GM18861 (cell line): ENCODE measurements around the gene INVS.
"Not testable (repeated sequence)": the region's sequence is repeated elsewhere in the genome, so short reads cannot be mapped to it uniquely, and the experiment has no call there.

Experiments used
- ATAC-seq: cut with Tn5 transposase; IDR thresholded peaks from one replicate; pipeline ENCODE4 v1.9.1; 2021; ENCODE audit not compliant: unreplicated experiment

Gene INVS

DNA sequence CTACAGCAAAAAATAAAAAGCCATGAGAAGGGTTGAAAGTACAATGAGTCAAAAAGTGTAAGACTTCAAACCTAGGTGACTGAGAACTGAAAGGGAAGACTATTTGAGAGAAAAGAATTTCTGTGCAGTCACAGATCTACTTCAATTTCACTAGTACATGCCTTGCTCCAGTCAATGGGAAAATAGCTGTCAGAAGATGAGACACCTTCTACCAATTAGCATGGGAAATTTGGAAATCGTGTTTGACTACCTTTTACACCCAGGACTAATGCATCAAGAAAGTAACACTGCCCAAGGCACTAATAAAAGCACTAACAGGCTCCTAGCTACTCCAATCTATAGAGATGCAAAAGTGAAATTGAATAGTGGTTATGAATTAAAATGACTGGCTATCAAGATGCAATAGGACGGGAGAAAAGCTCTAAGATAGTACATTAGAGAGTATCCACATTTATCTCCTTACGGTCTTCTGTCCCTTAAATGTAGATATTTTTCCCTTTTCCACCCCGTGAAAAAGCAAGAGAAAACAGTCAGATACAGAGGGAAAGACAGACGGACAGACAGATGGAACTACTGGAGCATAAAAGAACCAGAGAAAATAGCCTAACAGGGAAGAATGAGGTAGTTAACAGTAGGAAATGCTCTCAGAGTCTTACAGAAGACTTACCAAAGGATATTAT is 15.5 kb upstream of the INVS start:
- peak; percentile 33 for ATAC-seq

DNA sequence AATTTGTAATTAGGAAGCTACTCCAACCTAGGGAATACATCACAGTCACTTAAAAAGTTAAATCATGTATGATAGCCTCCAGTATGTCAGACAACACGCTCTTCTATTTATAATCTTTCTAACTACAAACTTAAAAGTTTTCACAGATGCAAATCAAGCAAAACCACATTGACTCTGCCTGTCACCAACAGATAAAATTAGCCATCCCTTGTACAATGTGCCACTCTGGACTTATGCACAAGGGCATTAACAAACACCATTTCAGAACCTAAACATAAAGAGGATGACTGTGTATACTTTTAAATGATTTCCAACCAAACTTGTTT is 15.0 kb upstream of the INVS start:
- peak; percentile 43 for ATAC-seq

DNA sequence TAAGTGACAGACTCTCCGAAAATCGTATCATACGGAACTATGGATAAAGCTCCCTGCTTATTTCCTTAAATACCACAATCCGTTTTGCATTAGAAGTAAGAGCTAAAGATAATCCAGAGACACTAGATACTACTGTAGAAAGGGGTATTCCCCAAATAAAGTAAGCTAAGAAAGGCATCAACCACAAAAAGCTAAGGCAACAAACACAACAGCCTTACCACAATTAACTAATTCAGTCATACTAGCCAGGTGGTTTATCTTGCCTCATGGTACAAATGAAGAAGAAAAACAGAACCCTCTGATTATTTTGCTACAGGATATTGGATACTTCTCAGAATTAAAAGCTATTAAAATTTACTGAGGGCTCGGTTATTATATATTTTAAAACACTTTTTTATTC is 14.3 kb upstream of the INVS start:
- peak; percentile 83 for ATAC-seq

DNA sequence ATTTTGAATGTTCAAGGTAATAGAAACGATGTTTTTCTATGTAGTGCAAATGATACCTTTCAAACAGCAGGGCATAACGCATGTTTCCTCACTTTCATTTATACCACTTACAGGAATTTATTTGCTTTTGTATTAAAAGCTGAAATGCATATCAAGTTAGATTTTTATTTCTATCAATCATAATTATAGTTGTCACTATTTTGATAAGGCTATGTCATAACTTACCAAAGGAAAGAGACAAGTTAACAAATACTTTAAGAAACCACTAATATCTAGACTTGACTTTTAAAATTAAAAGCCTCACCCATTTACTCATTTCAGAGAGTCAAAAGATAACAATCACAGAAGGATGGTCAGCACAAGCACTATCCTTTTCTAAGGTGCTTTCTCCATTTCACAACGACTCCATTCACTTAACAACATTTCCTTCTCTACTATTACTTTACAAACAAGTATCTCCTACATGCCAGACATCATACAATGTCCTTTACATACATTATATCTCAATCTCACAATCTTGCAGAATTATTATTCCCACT is 12.9 kb upstream of the INVS start:
- ATAC-seq: no peak

DNA sequence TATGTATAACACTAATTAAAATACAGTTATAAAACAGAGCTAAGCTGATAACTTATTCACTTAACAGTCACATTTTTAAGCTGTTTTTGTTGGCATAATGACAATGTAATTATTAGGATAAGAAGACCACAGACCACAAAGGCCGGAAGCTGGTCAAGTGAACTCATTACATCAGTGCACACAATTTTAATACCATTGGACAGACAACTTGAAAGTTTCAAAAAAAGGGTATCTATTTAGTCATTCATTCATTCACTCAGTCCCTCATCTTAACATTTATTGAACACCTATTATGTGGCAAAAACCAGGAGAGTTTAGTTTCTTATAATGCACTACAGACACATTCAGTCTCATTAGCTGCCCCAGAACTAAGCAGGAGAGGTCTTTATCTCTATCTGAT is 11.8 kb upstream of the INVS start:
- no peak for ATAC-seq

DNA sequence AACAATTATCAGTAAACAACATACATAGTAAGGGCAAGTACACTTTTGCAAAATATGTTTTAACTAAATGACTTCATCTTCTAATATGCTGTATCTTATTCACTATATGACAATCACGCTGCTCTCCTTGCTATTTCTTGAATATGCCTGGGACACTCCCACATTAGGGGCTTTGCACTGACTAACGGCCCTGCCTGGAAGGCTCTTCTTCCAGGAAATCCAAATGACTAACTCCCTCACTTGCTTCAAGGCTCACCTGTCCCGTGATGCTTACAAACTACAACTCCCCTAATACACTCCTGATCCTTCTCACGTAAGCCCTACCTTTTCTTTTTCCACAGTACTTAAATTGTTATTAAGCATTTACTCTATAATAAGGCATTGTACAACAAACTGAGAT is 10.8 kb upstream of the INVS start:
- ATAC-seq: no peak

DNA sequence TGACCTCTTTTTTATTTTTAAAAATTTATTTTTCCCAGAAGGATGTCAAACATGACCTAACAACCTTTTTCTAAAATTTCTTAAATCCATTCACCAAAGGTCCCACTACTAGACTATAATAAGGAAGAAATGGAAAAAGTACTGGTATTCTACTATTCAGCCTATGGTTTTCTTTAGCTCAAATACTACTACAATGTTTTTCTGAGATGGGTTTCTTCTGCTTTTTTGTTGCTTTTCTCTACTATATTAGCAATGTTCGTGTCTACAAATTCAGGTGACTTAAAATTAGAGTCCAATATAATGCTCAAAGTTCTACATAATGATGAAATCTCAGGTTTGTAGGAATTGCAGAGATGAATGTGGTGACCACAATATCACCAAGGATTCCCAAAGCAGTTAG is 8.2 kb upstream of the INVS start:
- ATAC-seq: no peak

DNA sequence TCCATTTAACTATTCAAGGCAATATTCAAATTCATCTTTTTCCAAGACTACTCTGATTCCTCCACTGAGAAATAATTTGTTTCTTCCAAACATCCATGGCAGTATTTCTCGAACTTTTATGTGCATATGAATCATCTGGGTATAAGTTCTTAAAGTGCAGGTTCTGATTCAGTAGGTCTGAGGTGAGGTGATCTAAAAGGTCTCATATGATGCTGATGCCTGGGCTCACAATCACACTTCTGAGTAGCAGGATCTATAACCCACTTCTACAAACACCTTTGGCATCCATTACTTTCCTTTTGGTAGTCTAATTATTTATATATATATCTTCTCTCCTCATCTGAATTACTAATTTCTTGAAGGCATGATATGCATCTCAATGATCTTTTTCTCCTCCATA is 7.4 kb upstream of the INVS start:
- ATAC-seq: no peak

DNA sequence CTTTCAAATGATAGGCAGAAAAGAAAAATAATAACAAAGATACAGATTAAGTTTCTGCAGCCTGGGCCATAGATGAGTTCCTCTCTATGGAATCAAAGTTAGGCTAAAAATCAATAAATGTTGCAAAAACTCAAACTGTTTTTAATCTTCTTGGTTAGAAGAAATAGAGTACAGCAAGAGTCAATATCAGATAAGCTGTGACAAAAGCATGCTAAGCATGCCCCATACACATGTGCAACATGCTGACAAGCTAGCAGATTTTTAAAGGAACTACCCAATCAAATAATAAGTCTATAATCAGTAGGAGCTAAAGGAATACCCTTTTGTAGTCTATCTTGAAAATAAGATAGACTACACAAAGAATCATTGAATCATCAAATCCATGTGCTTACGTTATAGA is 7.0 kb upstream of the INVS start:
- ATAC-seq: no peak

DNA sequence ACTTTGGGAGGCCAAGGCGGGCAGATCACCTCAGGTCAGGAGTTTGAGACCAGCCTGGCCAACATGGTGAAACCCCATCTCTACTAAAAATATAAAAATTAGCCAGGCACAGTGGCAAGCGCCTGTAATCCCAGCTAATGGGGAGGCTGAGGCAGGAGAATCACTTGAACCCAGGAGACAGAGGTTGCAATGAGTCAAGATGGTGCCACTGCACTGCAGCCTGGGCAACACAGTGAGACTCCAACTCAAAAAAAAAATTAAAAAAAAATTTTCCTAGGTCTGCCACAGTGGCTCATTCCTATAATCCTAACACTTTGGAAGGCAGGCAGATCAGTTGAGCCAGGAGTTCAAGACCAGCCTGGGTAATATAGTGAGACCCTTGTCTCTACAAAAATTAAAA is 4.6 kb upstream of the INVS start:
- ATAC-seq: not testable (repeated sequence)

DNA sequence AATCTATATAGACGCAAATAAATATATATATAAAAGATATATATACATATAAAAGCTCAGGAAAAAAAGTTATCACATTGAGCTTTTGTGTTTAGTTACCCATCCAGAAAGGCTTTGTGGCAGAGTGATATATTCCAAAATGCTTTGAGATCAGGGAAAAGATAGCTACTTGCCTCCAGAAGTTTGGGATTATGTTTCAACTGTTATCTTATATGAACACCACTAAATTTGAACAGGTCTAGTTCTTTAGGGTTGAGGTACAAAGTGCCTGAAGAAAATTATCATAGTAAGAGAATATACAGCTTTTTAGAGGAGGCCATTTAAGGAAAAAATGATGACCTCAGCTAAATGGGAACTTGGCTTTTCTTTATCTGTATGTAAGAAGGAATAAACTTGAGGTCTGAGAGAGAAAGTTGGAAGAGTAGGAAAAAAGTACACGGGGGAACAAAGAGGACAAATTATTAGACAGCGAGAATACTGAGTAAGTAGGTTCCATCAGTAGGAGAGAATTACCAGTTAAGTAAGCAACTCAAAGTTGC is 2.6 kb upstream of the INVS start:
- ATAC-seq: no peak

DNA sequence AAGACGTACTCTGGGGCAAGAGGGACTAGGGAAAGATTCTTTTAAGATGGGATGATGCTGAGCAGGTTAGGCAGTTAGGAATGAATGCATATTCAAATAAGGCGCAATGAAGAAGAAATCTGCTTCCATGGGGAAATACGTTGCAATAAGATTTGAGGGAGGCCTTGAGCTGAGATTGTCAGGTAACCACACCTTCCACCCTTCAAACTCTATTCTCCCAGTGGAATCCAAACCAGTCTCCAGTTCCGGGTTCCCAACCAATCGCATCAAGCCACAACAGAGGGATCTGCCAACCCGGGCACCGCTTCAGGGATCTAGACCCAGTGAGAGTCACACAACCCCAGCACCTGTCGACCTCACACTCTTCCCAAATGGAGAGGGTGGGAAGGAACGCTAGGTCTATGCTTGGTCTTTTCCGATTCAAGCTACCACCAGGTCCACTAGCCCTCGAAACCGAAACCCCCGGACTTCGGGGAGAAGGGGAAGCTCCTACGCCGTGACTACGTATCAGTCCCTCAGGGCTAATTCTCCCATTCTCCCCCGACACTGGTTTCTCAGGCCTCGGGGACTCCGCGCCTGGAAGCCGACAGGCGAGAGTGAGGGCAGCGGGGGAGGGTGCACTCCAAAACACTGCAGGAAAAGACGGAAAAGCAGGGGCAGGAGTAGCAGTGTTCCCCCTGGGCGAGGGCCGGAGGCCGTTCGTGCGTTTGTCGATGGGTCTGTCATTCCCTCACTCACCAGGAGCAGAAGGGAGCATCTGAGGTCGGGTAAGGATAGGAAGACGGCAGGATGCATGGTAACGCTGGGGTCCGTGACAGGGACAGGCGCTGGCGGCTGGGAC is 777 bp upstream of the INVS start:
- no peak for ATAC-seq

DNA sequence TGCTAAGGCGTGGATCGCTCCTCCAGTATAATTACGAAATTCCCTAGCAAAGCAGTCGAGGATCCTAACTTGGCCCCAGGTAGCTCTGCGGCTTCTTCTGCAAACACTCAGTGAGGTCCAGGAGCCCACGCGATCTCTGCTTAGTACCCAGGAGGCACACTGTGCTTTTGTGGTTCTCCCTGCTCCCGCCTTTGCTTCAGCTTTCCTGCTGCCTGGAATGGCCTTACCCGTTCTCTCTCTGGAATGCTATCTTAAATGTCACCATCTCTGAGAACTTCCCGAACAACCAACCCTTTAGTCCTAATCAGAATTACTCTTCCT is 639 bp downstream of the INVS start:
- ATAC-seq: no peak

DNA sequence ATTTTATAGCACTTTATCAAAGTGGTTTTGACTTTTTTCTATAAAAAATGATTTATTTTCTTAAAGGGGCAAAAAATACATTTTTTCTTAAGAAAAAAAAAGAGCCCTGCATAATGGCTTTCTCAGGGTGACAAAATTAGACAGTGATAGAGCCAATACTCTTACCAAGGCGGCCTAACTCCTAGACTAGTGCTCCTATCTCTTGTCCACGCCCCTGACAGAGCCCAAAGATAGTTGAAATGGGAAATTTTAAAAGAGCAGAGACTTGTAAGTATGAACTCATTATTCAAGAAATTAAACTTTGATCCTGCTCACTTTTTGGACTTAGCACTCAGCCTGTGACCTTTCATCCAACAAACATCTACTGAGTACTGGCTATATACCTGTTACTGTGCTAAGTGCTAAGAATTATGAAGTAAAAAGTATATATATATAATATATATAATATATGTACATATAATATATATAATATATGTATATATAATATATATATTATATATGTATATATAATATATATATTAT is 1.2 kb downstream of the INVS start:
- no peak for ATAC-seq

DNA sequence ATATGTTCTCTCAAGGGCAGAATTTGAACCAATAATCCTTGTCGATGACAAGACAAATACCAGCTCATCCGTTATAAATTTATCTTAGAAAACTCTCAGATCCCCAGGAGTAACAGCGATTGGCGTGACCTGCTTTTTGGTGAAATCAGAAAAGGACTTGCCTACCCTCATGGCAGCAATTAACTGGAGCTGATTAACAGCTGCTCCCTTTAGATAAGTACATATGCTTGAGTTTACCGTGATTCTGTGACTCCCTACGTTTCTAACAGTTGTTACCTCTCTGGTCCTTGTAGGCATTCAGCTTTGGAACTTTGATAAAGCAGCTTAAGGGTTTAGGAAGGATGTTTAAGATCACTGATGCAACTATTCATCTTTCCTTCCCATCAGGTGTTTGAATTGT is 2.6 kb downstream of the INVS start:
- no peak for ATAC-seq

DNA sequence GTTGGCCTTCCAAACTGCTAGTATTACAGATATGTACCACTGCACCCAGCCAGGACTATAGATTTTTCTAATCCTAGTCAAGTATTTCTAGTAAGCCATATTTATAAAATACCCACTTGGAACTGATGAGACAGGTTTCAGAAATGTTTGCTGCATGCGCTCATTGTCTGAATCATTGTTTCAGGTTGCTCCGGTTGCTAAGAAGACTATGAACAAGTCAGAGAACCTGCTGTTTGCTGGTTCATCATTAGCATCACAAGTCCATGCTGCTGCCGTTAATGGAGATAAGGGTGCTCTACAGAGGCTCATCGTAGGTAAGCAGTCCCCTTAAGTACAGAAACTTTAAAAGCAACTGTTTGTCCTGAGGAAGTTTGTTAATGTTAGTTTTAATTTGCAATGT is 5.3 kb downstream of the INVS start:
- ATAC-seq: no peak

DNA sequence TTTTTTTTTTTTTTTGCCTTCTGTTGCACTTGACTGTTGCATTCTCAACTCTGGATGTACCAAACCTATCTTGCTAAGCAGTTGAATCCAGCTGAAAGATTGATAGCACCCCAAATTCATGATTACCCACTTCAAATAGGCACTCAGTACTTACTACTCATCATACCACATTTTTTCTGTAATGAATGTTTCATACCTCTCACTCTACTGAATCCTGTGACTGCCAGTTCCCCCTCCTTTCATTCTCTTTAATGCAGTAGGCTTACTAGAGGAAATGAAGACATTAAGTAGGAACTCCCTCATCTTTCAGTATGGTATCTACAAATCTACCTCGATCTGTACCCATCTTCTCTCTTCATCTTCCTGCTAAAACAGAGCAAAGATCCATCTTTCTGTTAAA is 6.8 kb downstream of the INVS start:
- no peak for ATAC-seq

DNA sequence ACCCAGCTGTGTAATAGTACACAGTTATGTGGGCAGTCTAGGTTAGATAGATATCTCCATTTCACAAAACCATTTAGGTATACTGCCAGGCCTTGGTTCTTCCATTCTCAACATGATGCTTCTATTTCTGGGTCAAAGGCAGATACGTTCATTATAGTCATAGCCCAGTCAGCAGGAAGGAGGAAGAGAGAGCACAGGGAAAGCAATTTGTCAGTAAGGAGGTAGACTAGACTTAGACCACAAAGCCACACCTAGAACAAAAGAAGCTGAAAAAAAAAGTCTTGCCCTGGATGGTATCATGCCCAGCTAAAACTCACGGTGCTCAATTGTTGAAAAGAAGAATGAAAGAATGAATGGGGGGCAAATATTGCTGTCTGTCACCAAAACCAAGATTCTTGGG is 7.6 kb downstream of the INVS start:
- no peak for ATAC-seq

DNA sequence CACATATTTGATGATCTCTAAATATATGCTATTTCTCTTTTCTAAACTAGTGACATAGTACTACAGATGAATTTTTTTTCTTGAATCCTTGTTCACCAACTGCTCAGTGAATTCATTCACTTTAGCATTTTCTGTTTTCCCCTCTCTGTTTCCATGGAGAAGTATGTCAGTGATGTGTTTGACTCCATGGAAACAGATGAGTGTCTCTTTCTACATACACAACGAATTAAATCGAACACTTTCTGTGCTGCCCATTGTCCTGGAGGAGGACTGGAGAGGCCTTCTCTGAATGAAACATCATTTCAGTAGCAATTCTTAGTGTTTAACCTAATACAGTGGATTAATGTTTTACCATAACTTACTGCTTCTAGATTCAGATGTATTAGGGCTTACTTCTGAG is 9.5 kb downstream of the INVS start:
- no peak for ATAC-seq

DNA sequence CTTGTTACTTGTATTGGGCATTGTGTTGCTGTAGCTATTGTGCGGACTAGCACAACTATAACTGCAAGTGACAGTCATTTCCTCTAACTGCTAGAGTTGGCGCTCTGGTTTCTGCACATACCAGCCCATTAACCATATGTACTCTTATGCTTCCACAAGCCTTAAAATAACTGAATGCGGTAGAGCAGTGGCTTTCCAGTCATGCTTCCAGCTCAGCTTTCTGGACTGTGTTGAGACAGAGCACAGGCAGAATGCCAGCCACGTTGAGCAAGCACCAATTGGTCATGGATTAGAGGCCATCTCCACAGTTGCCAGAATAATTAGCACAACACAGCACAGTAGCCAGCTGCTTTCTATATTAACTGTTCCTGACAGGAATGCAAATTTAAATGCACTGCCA is 12.2 kb downstream of the INVS start:
- ATAC-seq: no peak

DNA sequence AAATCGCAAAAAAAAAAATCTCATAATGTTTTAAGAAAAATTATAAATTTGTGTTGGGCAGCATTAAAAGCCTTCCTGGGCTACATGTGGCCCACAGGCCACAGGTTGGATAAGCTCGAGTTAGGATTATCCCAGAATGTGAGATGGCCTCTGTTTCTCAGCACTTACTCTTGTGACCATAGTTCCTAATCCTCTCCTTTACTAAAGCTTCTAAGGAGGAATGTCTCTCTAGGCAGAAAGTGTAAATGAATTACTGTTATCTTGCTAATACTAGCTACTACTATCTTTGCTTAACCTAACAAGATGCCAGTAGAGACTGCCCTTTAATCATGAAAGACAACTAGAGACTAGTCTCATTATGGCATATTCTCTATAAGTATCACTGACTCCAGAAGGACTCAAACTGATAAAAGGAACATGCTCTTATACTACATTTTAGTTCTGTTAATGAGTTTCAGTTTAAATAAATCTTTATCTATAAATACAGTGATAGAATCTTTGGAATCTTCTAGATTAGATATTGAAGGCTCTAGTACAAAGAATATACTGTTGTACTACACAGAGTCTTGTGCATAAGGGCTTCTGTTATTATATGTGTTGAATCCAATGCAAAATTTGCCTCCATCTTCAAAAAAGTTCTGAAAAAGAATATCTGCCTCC is 13.8 kb downstream of the INVS start:
- ATAC-seq: no peak

DNA sequence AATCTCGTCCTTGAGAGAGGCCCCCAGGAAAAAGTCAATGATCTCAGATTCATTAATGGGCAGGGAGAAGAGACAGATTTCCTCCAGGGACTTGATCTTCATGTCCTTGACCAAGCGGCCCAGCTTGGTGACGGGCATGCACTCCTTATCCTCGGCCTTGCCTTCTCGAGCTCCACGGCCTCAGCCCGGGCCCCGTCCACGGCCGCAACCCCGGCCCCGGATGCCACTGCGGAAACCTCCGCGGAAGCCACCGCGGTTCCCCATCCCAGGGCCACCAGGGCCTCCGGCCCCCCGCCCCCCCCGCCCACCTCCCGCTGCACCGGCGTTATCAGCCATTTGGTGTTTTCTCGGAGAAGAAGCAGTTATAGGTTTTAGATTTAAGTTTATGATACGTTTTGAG is 18.3 kb downstream of the INVS start:
- ATAC-seq: no peak
